IMR-90 (cell line): ENCODE measurements around the gene MEIKIN. TPM values are rescaled to one million over a fixed set of nuclear protein-coding genes. Genes with fewer than 3 reads are reported as not detected.

Source experiments
- ATAC-seq: fragments of 200-7000 bp; cut with Tn5 transposase; 2 replicates; pipeline ENCODE4 v1.9.1; 2020; ENCODE audit warnings: low read depth, mild to moderate bottlenecking, moderate library complexity
- BruUV-seq: library from RNA; stranded (reverse); fragments of 400-500 nt; replicated peaks from 2 replicates; lab custom pipeline; 2021; lab: Mats Ljungman, UMichigan
- CTCF ChIA-PET: fragments of 300-600 bp; formaldehyde crosslinking; extraction: SDS; loops from one replicate; lab custom pipeline; 2021; ENCODE audit warnings: antibody characterized with exemption; lab: Yijun Ruan, JAX
- POLR2A ChIA-PET: fragments of 300-600 bp; sonication (Branson Sonifier 250); formaldehyde crosslinking; loops from one replicate; lab custom pipeline; 2022; ENCODE audit warnings: antibody characterized with exemption; ENCODE audit not compliant: unreplicated experiment; lab: Charles Lee
- DNase-seq: peaks from one replicate; pipeline ENCODE4 v3.0.0; 2013
- H2AFZ ChIP-seq: replicated peaks from 2 replicates; pipeline ENCODE3; 2013; ENCODE audit warnings: low read length, mild to moderate bottlenecking; ENCODE audit not compliant: poor library complexity
- H2AK5ac ChIP-seq: 2 replicates; pipeline ENCODE4 v1.6.1; 2013; ENCODE audit warnings: low read depth, low read length, inconsistent platforms
- H2AK9ac ChIP-seq: replicated peaks from 2 replicates; pipeline ENCODE3; 2013; ENCODE audit warnings: mild to moderate bottlenecking, low read depth, low read length, moderate library complexity; ENCODE audit not compliant: poor library complexity
- H2BK120ac ChIP-seq: 2 replicates; pipeline ENCODE4 v1.6.1; 2013; ENCODE audit warnings: low read depth, low read length, inconsistent platforms
- H2BK15ac ChIP-seq: 3 replicates; pipeline ENCODE4 v1.6.1; 2013; ENCODE audit warnings: low read depth, low read length, inconsistent platforms
- H2BK20ac ChIP-seq: 2 replicates; pipeline ENCODE4 v1.6.1; 2013; ENCODE audit warnings: low read depth, mild to moderate bottlenecking, inconsistent platforms, low read length, moderate library complexity
- H2BK5ac ChIP-seq: 2 replicates; pipeline ENCODE4 v1.6.1; 2013; ENCODE audit warnings: mild to moderate bottlenecking, low read depth, low read length, inconsistent platforms; ENCODE audit not compliant: poor library complexity, severe bottlenecking
- H3K14ac ChIP-seq: replicated peaks from 2 replicates; pipeline ENCODE4 v1.6.1; 2013; ENCODE audit warnings: low read depth, low read length, inconsistent platforms
- H3K18ac ChIP-seq: 2 replicates; pipeline ENCODE4 v1.6.1; 2013; ENCODE audit warnings: low read depth, low read length, control low read depth
- H3K23ac ChIP-seq: 2 replicates; pipeline ENCODE4 v1.6.1; 2013; ENCODE audit warnings: low read depth, low read length, inconsistent platforms
- H3K27ac ChIP-seq: 2 replicates; pipeline ENCODE4 v1.5.1; 2013; ENCODE audit warnings: mild to moderate bottlenecking, control low read depth, low read length; ENCODE audit not compliant: insufficient read depth
- H3K27me3 ChIP-seq: 2 replicates; pipeline ENCODE4 v1.6.1; 2013; ENCODE audit warnings: low read length; ENCODE audit not compliant: control insufficient read depth, insufficient read depth
- H3K36me3 ChIP-seq: 2 replicates; pipeline ENCODE4 v1.6.1; 2013; ENCODE audit warnings: low read length, mixed read lengths; ENCODE audit not compliant: control insufficient read depth, insufficient read depth
- H3K4ac ChIP-seq: 2 replicates; pipeline ENCODE4 v1.6.1; 2013; ENCODE audit warnings: low read depth, low read length, inconsistent platforms
- H3K4me1 ChIP-seq: 2 replicates; pipeline ENCODE4 v1.6.1; 2013; ENCODE audit warnings: low read length, mixed read lengths; ENCODE audit not compliant: control insufficient read depth, insufficient read depth
- H3K4me2 ChIP-seq: 2 replicates; pipeline ENCODE4 v1.6.1; 2013; ENCODE audit warnings: low read depth, mild to moderate bottlenecking, control low read depth, low read length, moderate library complexity
- H3K4me3 ChIP-seq: 2 replicates; pipeline ENCODE4 v1.5.1; 2013; ENCODE audit warnings: low read depth, mild to moderate bottlenecking, control low read depth, low read length, moderate library complexity; ENCODE audit not compliant: insufficient read depth
- H3K56ac ChIP-seq: 2 replicates; pipeline ENCODE4 v1.6.1; 2013; ENCODE audit warnings: low read length, inconsistent platforms; ENCODE audit not compliant: insufficient read depth; ENCODE audit errors: extremely low read depth
- H3K79me1 ChIP-seq, 2 experiments: 2 replicates each; pipeline ENCODE4 v1.6.1; 2013; ENCODE audit warnings: low read length in 2 of 2, inconsistent platforms in 1 of 2, low read depth in 1 of 2
- H3K9ac ChIP-seq: 2 replicates; pipeline ENCODE4 v1.6.1; 2013; ENCODE audit warnings: low read depth, low read length, control low read depth
- H3K9me1 ChIP-seq: 2 replicates; pipeline ENCODE4 v1.6.1; 2013; ENCODE audit warnings: low read length, inconsistent platforms; ENCODE audit not compliant: insufficient read depth
- H3K9me3 ChIP-seq: 2 replicates; pipeline ENCODE4 v1.6.1; 2013; ENCODE audit warnings: low read length; ENCODE audit not compliant: control insufficient read depth, insufficient read depth
- H4K20me1 ChIP-seq: 2 replicates; pipeline ENCODE4 v1.6.1; 2013; ENCODE audit warnings: low read length, inconsistent platforms; ENCODE audit not compliant: insufficient read depth
- H4K5ac ChIP-seq: 2 replicates; pipeline ENCODE4 v1.6.1; 2013; ENCODE audit warnings: mild to moderate bottlenecking, low read depth, low read length, control low read depth
- H4K8ac ChIP-seq, 2 experiments: 2 replicates each; pipeline ENCODE4 v1.6.1; 2013; ENCODE audit warnings: low read depth in 2 of 2, low read length in 2 of 2, control low read depth in 1 of 2, inconsistent platforms in 1 of 2
- H4K91ac ChIP-seq: 2 replicates; pipeline ENCODE4 v1.6.1; 2013; ENCODE audit warnings: low read depth, low read length, inconsistent platforms; ENCODE audit not compliant: insufficient read depth
- BHLHE40 ChIP-seq: fragments of 150-350 bp; IDR thresholded peaks from 2 replicates; pipeline ENCODE4 v1.6.1; 2016; ENCODE audit warnings: mild to moderate bottlenecking, low read depth, low read length
- CHD1 ChIP-seq: IDR thresholded peaks from 2 replicates; pipeline ENCODE4 v1.6.1; 2012; ENCODE audit warnings: low read depth, low read length, improper control_type of control experiment
- FOS ChIP-seq: fragments of 150-350 bp; IDR thresholded peaks from 2 replicates; pipeline ENCODE4 v1.6.1; 2016; ENCODE audit warnings: low read depth, low read length
- MAFK ChIP-seq: IDR thresholded peaks from 2 replicates; pipeline ENCODE4 v1.6.1; 2012; ENCODE audit warnings: low read depth, low read length, improper control_type of control experiment
- MAZ ChIP-seq: IDR thresholded peaks from 2 replicates; pipeline ENCODE4 v1.6.1; 2012; ENCODE audit warnings: low read depth, mild to moderate bottlenecking, low read length, improper control_type of control experiment, moderate library complexity, borderline replicate concordance
- POLR2A ChIP-seq: IDR thresholded peaks from 2 replicates; pipeline ENCODE4 v1.6.1; 2012; ENCODE audit warnings: mild to moderate bottlenecking, low read depth, low read length
- RAD21 ChIP-seq: IDR thresholded peaks from 2 replicates; pipeline ENCODE4 v1.6.1; 2012; ENCODE audit warnings: low read length, improper control_type of control experiment
- SMC3 ChIP-seq: fragments of 150-350 bp; IDR thresholded peaks from 2 replicates; pipeline ENCODE4 v1.6.1; 2016; ENCODE audit warnings: low read depth, mild to moderate bottlenecking, antibody characterized with exemption, low read length, moderate library complexity
- WGBS, 2 experiments: methylation state at CpG; one replicate each; pipeline versions ENCODE4 v1.1.5 to v1.1.7; 2013; ENCODE audit warnings: missing lambda C conversion rate in 2 of 2; ENCODE audit not compliant: insufficient read length in 1 of 2; ENCODE audit errors: extremely low coverage in 2 of 2; 5-methylcytosine and 5-hydroxymethylcytosine counted together
- dilution Hi-C: fragments of 300-500 bp; cut with HindIII; formaldehyde crosslinking; loops from one replicate; pipeline ENCODE4 v1.14.3; 2018; ENCODE audit warnings: low sequenced_read_pairs; ENCODE audit not compliant: unreplicated experiment
- in situ Hi-C: fragments of 300-500 bp; cut with MboI; formaldehyde crosslinking; loops from 3 replicates; pipeline ENCODE4 v1.14.3; 2019; ENCODE audit warnings: low sequenced_read_pairs, inconsistent platforms, mixed read lengths
- intact Hi-C: fragments of 100-400 bp; cut with micrococcal nuclease; formaldehyde crosslinking; loops from 2 replicates; pipeline ENCODE4 v1.10.0; 2022
- polyA plus RNA-seq, 3 experiments: library from polyadenylated mRNA; depleted of rRNA; stranded (reverse); fragments of >200 nt; gene quantifications; 2 replicates each; pipeline ENCODE4 v1.2.3, GENCODE V29; 2012; ENCODE audit warnings: low replicate concordance in 1 of 3
- total RNA-seq: library from RNA; depleted of rRNA; stranded (reverse); fragments of >200 nt; gene quantifications from 2 replicates; pipeline ENCODE4 v1.2.3, GENCODE V29; 2012

The MEIKIN gene
- total and polyA plus RNA-seq, 2 of the 4 experiments (the other 2 are of a cell fraction), result not detected

- H3K56ac ChIP-seq, result no peak overlapping the region
- no peaks in the 10 kb centered on the region for H3K9me1 ChIP-seq
- no peaks in the 10 kb centered on the region; the same call in 1 of the 2 replicates for H3K27me3 ChIP-seq
- no peaks in the 10 kb centered on the region for H3K36me3 ChIP-seq
- no peak overlapping the region for H3K14ac ChIP-seq
- H3K9me3 ChIP-seq, result no peaks in the 10 kb centered on the region
- no peaks in the 10 kb centered on the region for H4K20me1 ChIP-seq
- H2BK20ac ChIP-seq, result no peak overlapping the region
- in situ Hi-C loops (no loop called here), intact Hi-C loops (no loop called here), dilution Hi-C loops (no loop called here)
- no peak overlapping the region for H2BK15ac ChIP-seq
- no peak overlapping the region for H2AK9ac ChIP-seq
- H4K8ac ChIP-seq, result no peak overlapping the region
- H3K79me1 ChIP-seq, result no peaks in the 10 kb centered on the region
- no peak overlapping the region for H2AFZ ChIP-seq
- no peak overlapping the region for H2BK5ac ChIP-seq
- TF ChIP-seq MAZ (no peak), MAFK (no peak), POLR2A (no peak), CHD1 (no peak), RAD21 (no peak), SMC3 (no peak), BHLHE40 (no peak), FOS (no peak)
- no peak overlapping the region for H3K4me3 ChIP-seq
- DNase-seq, result no peak
- ATAC-seq, result no peak
- ChIA-PET CTCF (no interaction called here), POLR2A (no interaction called here)
- H3K4me1 ChIP-seq, result no peaks in the 10 kb centered on the region
- H3K18ac ChIP-seq, result no peak overlapping the region
- H2BK120ac ChIP-seq, result no peak overlapping the region
- H3K9ac ChIP-seq, result no peak overlapping the region
- no peak overlapping the region for H4K5ac ChIP-seq
- H3K4me2 ChIP-seq, result no peak overlapping the region
- H2AK5ac ChIP-seq, result no peak overlapping the region
- no peak overlapping the region for H3K23ac ChIP-seq
- no peak overlapping the region for H4K91ac ChIP-seq
- WGBS, 2 experiments, result no CpG with 5 or more reads among the region's 1 CpG
- BruUV-seq, result no TSS peak
- no peak overlapping the region for H3K27ac ChIP-seq
- no peak overlapping the region for H3K4ac ChIP-seq
Measured at GRCh38 chr5:131966551-131966950, 21.1 kb upstream of the MEIKIN start.
